HG02759 (cell line): ENCODE data around the gene EEF2.
"Not testable (repeated sequence)": the region's sequence is repeated elsewhere in the genome, so short reads cannot be mapped to it uniquely, and the experiment has no call there.

Experiments
- ATAC-seq: cut with Tn5 transposase; IDR thresholded peaks from one replicate; pipeline ENCODE4 v1.9.1; 2021; ENCODE audit warnings: mild to moderate bottlenecking, moderate library complexity; ENCODE audit not compliant: unreplicated experiment

The EEF2 gene

GRCh38 chr19:4015705-4016402 is 30.6 kb upstream of the EEF2 start:
- no peak for ATAC-seq

GRCh38 chr19:4014541-4015491 is 29.6 kb upstream of the EEF2 start:
- no peak for ATAC-seq

- no peak for ATAC-seq
These were observed 28.8 kb upstream of the EEF2 start for GRCh38 chr19:4013886-4014540.

DNA sequence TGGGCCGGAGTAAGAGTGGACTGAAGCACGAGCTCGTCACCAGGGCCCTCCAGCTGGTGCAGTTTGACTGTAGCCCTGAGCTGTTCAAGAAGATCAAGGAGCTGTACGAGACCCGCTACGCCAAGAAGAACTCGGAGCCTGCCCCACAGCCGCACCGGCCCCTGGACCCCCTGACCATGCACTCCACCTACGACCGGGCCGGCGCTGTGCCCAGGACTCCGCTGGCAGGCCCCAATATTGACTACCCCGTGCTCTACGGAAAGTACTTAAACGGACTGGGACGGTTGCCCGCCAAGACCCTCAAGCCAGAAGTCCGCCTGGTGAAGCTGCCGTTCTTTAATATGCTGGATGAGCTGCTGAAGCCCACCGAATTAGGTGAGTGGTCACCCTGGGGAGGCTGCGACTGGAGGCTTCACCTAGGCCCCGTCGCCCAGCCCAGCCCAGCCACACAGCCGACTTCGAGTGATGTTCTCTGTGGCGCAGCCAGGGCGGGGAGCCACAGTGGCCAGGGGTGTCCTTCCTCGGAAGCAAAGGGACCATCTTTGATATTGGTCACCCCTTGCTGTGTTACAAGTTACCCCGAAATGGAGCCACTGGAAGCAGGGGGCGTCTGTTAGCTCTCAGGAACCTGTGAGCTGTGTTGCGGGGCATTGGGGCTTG is 27.8 kb upstream of the EEF2 start:
- ATAC-seq: no peak

DNA sequence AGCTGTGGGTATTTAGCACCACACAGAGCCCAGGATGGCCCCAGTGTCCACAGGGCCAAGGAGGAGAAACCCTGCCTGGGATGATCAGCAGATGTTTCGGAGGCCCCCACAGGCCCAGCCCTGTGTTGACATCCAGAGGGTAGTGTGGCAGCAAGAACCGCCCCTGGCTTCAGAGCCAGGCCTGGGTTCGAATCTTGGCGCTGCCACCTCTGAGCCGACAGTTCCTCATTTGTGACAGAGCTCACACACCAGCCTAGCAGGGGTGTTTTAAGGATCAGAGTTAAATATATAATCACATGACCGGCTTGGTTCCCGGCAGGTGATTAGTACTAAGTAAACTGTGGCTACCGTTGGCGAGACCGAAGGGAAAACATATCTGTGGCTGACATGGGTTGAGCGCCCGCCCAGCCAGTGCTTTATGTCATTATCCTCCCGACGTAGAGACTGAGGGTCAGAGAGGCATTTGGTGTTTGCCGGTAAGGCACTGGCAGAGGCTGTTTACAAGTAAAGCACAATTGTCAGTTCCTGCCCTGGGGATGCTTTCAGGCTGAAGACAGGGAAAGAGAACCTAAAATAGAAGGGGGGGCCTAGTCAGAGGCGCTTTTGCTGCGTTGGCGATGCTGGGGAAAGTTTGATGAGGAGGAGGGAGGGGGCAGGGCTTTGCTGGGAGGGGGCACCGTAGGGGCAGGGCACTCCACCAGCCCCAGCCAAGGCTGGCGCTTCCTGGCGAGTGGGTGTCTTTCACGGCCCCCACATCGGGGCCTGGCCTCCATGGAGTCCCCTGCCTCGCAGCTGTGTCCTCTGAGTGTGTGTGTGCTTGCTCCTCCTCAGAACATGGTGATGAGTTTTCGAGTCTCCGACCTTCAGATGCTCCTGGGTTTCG is 27.1 kb upstream of the EEF2 start:
- ATAC-seq: no peak

- ATAC-seq: not testable (repeated sequence)
These were observed 26.2 kb upstream of the EEF2 start for GRCh38 chr19:4011430-4011829.

- ATAC-seq: no peak
These were observed 25.5 kb upstream of the EEF2 start for GRCh38 chr19:4010808-4011110.

GRCh38 chr19:4009990-4010807 is 24.9 kb upstream of the EEF2 start:
- no peak for ATAC-seq

DNA sequence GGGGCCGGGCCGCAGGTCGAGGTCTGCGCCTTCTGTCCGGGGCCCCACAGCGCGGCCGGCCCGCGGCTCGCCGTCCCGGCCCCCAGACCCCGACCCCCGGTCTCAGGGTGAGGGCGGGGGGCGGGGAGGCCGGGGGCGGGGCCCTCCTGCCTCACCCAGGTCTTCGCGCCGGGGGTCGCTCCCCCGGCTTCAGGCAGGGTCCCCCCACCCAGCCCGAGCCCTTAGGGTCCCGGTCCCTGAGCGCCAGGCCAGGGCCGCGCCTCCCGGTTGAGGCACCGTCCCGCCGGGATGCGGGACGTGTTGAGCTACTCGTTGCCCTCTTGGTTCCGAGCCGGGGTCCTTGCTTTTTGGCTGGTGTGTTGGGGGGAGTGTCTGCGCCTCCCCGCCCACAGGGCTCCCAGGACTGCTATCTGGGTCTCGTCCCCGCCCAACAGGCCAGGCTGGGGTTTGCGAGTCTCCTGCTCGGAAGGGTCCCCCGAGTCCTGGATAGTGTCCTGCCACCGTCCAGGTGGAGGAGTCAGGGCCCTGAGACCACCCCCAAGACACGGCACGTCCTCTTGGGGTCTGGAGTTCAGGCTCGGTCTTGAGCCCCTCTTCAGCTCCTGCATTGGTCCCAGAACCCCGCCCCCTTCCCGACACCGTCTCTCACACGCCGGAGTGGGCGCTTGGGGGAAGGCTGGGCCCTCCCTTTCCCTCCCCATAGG is 22.7 kb upstream of the EEF2 start:
- ATAC-seq: peak; percentile 19

- peak; percentile 87 for ATAC-seq
These were observed 22.0 kb upstream of the EEF2 start, which contains the start of gene PIAS4 for GRCh38 chr19:4007021-4007835. Gene PIAS4 (plus strand): TSS chr19:4007736. CDS start chr19:4007761, 25 bp downstream.

DNA sequence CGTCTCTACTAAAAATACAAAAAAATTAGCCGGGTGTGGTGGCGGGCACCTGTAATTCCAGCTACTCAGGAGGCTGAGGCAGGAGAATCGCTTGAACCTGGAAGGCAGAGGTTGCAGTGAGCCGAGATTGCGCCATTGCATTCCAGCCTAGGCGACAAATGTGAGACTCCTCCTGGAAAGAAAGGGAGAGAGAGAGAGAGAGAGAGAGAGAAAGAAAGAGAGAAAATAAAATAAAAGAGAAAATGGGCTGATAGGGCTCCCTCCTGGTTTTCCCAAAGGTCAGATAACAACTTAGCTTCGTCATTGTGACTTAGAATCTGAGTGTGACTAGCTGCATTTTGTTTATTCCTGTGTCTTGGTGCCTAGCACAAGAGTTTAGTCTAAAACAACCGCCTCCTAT is 20.2 kb upstream of the EEF2 start:
- not testable (repeated sequence) for ATAC-seq

DNA sequence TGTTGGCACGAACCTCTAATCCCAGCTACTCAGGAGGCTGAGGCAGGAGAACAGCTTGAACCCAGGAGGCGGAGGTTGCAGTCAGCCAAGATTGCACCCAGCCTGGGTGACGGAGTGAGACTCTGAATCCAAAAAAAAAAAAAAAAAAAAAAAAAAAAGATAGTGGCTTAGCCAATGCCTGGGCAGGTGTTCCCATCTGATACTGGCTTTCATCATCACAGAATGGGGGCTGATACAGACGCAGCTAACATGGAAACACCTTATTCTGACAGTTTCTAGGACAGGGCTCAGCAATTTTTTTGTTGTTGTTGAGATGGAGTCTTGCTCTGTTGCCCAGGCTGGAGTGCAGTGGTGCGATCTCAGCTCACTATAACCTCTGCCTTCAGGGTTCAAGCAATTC is 15.5 kb upstream of the EEF2 start:
- not testable (repeated sequence) for ATAC-seq

GRCh38 chr19:3998667-3999412 is 13.6 kb upstream of the EEF2 start:
- ATAC-seq: not testable (repeated sequence)

DNA sequence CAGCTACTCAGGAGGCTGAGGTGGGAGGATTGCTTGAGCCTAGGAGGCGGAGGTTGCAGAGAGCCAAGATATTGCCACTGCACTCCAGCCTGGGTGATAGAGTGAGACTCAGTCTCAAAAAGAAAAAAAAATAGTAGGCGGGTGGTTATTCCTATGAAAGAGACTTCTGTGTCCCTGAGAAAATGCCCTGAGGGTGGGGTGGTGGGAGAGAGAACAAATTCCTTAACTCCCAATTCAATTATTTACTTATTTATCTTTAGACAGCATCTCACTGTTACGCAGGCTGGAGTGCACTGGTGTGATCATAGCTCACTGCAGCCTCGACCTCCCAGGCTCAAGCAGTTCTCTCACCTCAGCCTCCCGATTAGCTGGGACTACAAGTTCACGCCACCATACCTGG is 10.3 kb upstream of the EEF2 start:
- no peak for ATAC-seq

- no peak for ATAC-seq
These were observed 5.5 kb upstream of the EEF2 start for GRCh38 chr19:3990815-3991117.

DNA sequence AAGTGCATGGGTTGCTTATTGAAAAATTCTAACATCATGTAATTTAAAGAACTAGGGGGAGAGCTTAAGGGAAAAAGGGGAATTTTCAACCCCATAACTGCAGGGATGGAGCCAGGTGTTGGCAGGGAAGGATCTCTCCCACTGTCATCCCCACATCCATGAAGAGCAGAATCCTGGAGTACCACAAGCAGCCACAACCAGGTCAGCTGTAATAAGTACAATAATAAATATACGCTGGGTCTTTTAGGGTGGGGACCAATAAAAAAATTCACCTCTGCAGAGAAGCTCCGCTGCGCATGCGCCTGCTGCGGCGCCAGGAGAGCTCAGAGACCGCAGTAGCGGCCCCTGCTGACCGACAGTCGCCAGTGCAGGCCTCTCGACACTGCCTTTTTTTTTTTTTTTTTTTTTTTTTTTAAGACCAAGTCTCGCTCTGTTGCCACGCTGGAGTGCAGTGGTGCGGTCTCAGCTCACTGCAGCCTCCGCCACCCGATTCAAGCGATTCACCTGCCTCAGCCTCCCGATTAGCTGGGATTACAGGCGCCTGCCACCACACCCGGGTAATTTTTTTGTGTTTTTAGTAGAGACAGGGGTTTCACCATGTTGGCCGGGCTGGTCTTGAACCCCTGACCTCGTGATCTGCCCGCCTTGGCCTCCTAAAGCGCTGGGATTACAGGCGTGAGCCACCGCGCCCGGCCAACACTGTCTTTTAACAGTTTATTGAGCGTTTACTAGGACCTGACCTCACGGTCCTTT is 2.5 kb upstream of the EEF2 start:
- no peak for ATAC-seq
